Prostate gland (tissue), 2 donors: Measurements from ENCODE around the gene RBM19. TPM values are rescaled to one million over a fixed set of nuclear protein-coding genes. Genes with fewer than 3 reads are reported as not detected.

ENCODE experiments used
- DNase-seq: peaks from one replicate; pipeline ENCODE4 v3.0.0-alpha.2; 2019; ENCODE audit warnings: low spot score
- H3K27ac ChIP-seq, 2 donors: fragments of 200-600 bp; sonication (generic); 2 replicates each; pipeline ENCODE4 v1.5.1; 2017 to 2019
- H3K27me3 ChIP-seq: fragments of 200-600 bp; sonication (generic); replicated peaks from 2 replicates; pipeline ENCODE4 v1.5.1; 2019; ENCODE audit not compliant: insufficient read depth
- H3K36me3 ChIP-seq, 2 donors: fragments of 200-600 bp; sonication (generic); 1 replicate in 1 of 2; 2 replicates in 1 of 2; pipeline versions ENCODE4 v1.5.1 to v1.8.1; 2017 to 2019
- H3K4me1 ChIP-seq: fragments of 200-600 bp; sonication (generic); replicated peaks from 2 replicates; pipeline ENCODE4 v1.5.1; 2019
- H3K4me3 ChIP-seq, 2 donors: fragments of 200-600 bp; sonication (generic); 2 replicates each; pipeline ENCODE4 v1.5.1; 2017 to 2019
- H3K9me3 ChIP-seq: fragments of 200-600 bp; sonication (generic); 2 replicates; pipeline ENCODE4 v1.5.1; 2017
- CTCF ChIP-seq, 4 experiments: fragments of 200-600 bp in 2 of 4; fragments of 450-650 bp in 2 of 4; sonication (generic) in 2 of 4; IDR thresholded peaks; 1 replicate in 3 of 4; 2 replicates in 1 of 4; pipeline ENCODE4 v1.5.1; 2016 to 2019; ENCODE audit warnings: antibody characterized with exemption in 4 of 4, mild to moderate bottlenecking in 2 of 4, moderate library complexity in 2 of 4
- POLR2A ChIP-seq: fragments of 450-650 bp; IDR thresholded peaks from one replicate; pipeline ENCODE4 v1.6.1; 2016; ENCODE audit warnings: antibody characterized with exemption, mild to moderate bottlenecking
- POLR2AphosphoS5 ChIP-seq: sonication (generic); formaldehyde crosslinking; IDR thresholded peaks from one replicate; pipeline ENCODE4 v1.6.1; 2017; ENCODE audit warnings: antibody characterized with exemption
- WGBS: methylation state at CpG from one replicate; pipeline ENCODE4 v1.1.5; 2018; 5-methylcytosine and 5-hydroxymethylcytosine counted together
- intact Hi-C: fragments of 100-400 bp; cut with DNase I; formaldehyde crosslinking; loops from one replicate; pipeline ENCODE4 v1.14.2; 2022
- total RNA-seq, 2 donors: library from RNA; depleted of rRNA; stranded (reverse); fragments of >200 nt; gene quantifications; one replicate each; pipeline ENCODE4 v1.1.0, GENCODE V29; 2016

Gene RBM19
- total RNA-seq, 2 donors from 2014 or later, result 27.2 to 49.9 TPM

- Histone ChIP-seq H3K4me1 (no peaks in the 10 kb centered on the region), H3K27me3 (no peaks in the 10 kb centered on the region), H3K27ac (no peak overlapping the region), H3K36me3 (no peaks in the 10 kb centered on the region), H3K4me3 (no peak overlapping the region), H3K9me3 (no peaks in the 10 kb centered on the region)
- no peak for DNase-seq
- intact Hi-C loops, result no loop called here
- TF ChIP-seq POLR2AphosphoS5, result no peak
- no peak for TF ChIP-seq POLR2A
- TF ChIP-seq CTCF (IDR thresholded peaks at IDR 0.05), result no peak
- 95% methylated on average over 2 of the region's 2 CpGs for WGBS
Observed at GRCh38 chr12:113888435-113888834, 77.7 kb downstream of the RBM19 start.

GRCh38 chr12:113887906-113888305 is 78.2 kb downstream of the RBM19 start:
- Histone ChIP-seq H3K4me1 (no peaks in the 10 kb centered on the region), H3K27ac (no peak overlapping the region), H3K4me3 (no peak overlapping the region), H3K9me3 (no peaks in the 10 kb centered on the region), H3K36me3 (no peaks in the 10 kb centered on the region), H3K27me3 (no peaks in the 10 kb centered on the region)
- intact Hi-C loops, result no loop called here
- no peak for DNase-seq
- no peak for TF ChIP-seq POLR2A
- WGBS, result 48% methylated on average over 3 of the region's 3 CpGs

- Histone ChIP-seq H3K4me3 (no peak overlapping the region), H3K27ac (no peak overlapping the region), H3K4me1 (no peaks in the 10 kb centered on the region), H3K27me3 (no peaks in the 10 kb centered on the region), H3K9me3 (no peaks in the 10 kb centered on the region), H3K36me3 (no peaks in the 10 kb centered on the region)
- WGBS, result 93% methylated on average over 9 of the region's 9 CpGs
- intact Hi-C loops, result no loop called here
- DNase-seq, result no peak
- no peak for TF ChIP-seq POLR2AphosphoS5
- no peak for TF ChIP-seq POLR2A
- no peak for TF ChIP-seq CTCF (IDR thresholded peaks at IDR 0.05)
Observed at GRCh38 chr12:113886721-113887120, 79.4 kb downstream of the RBM19 start.

- no peak overlapping the region for H3K27ac ChIP-seq
- H3K4me1 ChIP-seq, result no peaks in the 10 kb centered on the region
- intact Hi-C loops, result no loop called here
- no peak for TF ChIP-seq POLR2AphosphoS5
- TF ChIP-seq POLR2A, result no peak
- no peak for TF ChIP-seq CTCF (IDR thresholded peaks at IDR 0.05)
- H3K4me3 ChIP-seq, result no peak overlapping the region
- 91% methylated on average over 3 of the region's 3 CpGs for WGBS
- no peak for DNase-seq
- H3K27me3 ChIP-seq, result no peaks in the 10 kb centered on the region
- H3K9me3 ChIP-seq, result no peaks in the 10 kb centered on the region
- H3K36me3 ChIP-seq, result no peaks in the 10 kb centered on the region
Observed at GRCh38 chr12:113884392-113884791, 81.7 kb downstream of the RBM19 start.

GRCh38 chr12:113882690-113883089 is 83.4 kb downstream of the RBM19 start:
- no peaks in the 10 kb centered on the region for H3K36me3 ChIP-seq
- no peak overlapping the region for H3K4me3 ChIP-seq
- TF ChIP-seq POLR2AphosphoS5, result no peak
- TF ChIP-seq CTCF (IDR thresholded peaks at IDR 0.05), result no peak
- TF ChIP-seq POLR2A, result no peak
- no peaks in the 10 kb centered on the region for H3K27me3 ChIP-seq
- DNase-seq, result no peak
- intact Hi-C loops, result no loop called here
- H3K9me3 ChIP-seq, result no peaks in the 10 kb centered on the region
- H3K4me1 ChIP-seq, result no peaks in the 10 kb centered on the region
- 88% methylated on average over 2 of the region's 2 CpGs for WGBS
- H3K27ac ChIP-seq, result no peak overlapping the region
